Measurements from ENCODE around the gene BCKDHB. TPM values are rescaled to one million over a fixed set of nuclear protein-coding genes. Genes with fewer than 3 reads are reported as not detected.

Gene BCKDHB
- total and polyA plus RNA-seq, 2 of the 4 experiments (the other 2 are of a cell fraction) = 11.2 to 11.8 TPM

GRCh38 chr6:80282913-80283554 lies 176.6 kb downstream of the BCKDHB start:
- H3K4ac ChIP-seq (ENCODE audit: low read depth, low read length) = no peak overlapping the region
- ATAC-seq (ENCODE audit: low read depth) = no peak
- TF ChIP-seq CEBPB (IDR thresholded peaks at IDR 0.05; ENCODE audit: low read depth, low read length) (no peak), FOS (IDR thresholded peaks at IDR 0.05; ENCODE audit: low read depth, low read length) (no peak), POLR2A (IDR thresholded peaks at IDR 0.05; ENCODE audit: low read depth, low read length) (no peak), MAFK (IDR thresholded peaks at IDR 0.05; ENCODE audit: low read depth, low read length) (no peak), MXI1 (IDR thresholded peaks at IDR 0.05; ENCODE audit: borderline replicate concordance, low read depth, low read length) (no peak), NFE2L2 (IDR thresholded peaks at IDR 0.05; ENCODE audit: low read depth, low read length) (no peak), CHD1 (IDR thresholded peaks at IDR 0.05; ENCODE audit: low read depth, low read length) (no peak), USF2 (IDR thresholded peaks at IDR 0.05; ENCODE audit: low read depth, low read length) (no peak), ELK1 (IDR thresholded peaks at IDR 0.05; ENCODE audit: borderline replicate concordance, low read depth, low read length) (no peak), MAZ (IDR thresholded peaks at IDR 0.05; ENCODE audit: borderline replicate concordance, low read depth, low read length) (no peak), RAD21 (IDR thresholded peaks at IDR 0.05; ENCODE audit: low read length) (no peak), BHLHE40 (IDR thresholded peaks at IDR 0.05; ENCODE audit: low read depth, low read length) (no peak), SMC3 (IDR thresholded peaks at IDR 0.05; ENCODE audit: low read depth, low read length) (no peak), RFX5 (IDR thresholded peaks at IDR 0.05; ENCODE audit: low read depth, low read length) (no peak), RCOR1 (IDR thresholded peaks at IDR 0.05; ENCODE audit: insufficient replicate concordance, low read length) (no peak), CTCF (conservative IDR thresholded peaks at IDR 0.05; ENCODE audit: low read depth, low read length) (no peak)
- DNase-seq = no peak
- no peaks in the 10 kb centered on the region for H3K9me3 ChIP-seq (ENCODE audit: control insufficient read depth, insufficient read depth, low read length)
- H3K4me1 ChIP-seq (ENCODE audit: control insufficient read depth, insufficient read depth, low read length) = 0 out of 2 replicates have a peak, but pooled peaks cover 2% of the 10 kb centered on the region
- H3K23ac ChIP-seq (ENCODE audit: low read depth, low read length) = no peak overlapping the region
- WGBS, 2 experiments (ENCODE audit: extremely low coverage in 2 of 2, insufficient read length in 1 of 2) = no CpG with 5 or more reads among the region's 2 CpGs
- in situ Hi-C loops (cut with MboI; ENCODE audit: low sequenced_read_pairs) (no loop called here), intact Hi-C loops (cut with micrococcal nuclease) (no loop called here), dilution Hi-C loops (cut with HindIII; ENCODE audit: low sequenced_read_pairs, unreplicated experiment) (no loop called here)
- H2BK120ac ChIP-seq (ENCODE audit: low read depth, low read length) = no peak overlapping the region
- ChIA-PET POLR2A (ENCODE audit: unreplicated experiment) (no interaction called here), CTCF (interaction anchor here (0.6 kb wide), 1 partner anchor 891 kb away, joined by 3 read pairs; no protein-coding TSS in a partner anchor)
- H2AK5ac ChIP-seq (ENCODE audit: low read depth, low read length) = no peak overlapping the region
- H2AFZ ChIP-seq (replicated peaks; ENCODE audit: low read length, poor library complexity) = no peak overlapping the region
- H3K14ac ChIP-seq (replicated peaks; ENCODE audit: low read depth, low read length) = no peak overlapping the region
- no peak overlapping the region for H3K4me2 ChIP-seq (ENCODE audit: low read depth, low read length)
- no peak overlapping the region for H3K27ac ChIP-seq (ENCODE audit: insufficient read depth, low read length)
- H3K18ac ChIP-seq (ENCODE audit: low read depth, low read length) = no peak overlapping the region
- H2BK15ac ChIP-seq (ENCODE audit: low read depth, low read length) = no peak overlapping the region
- H3K56ac ChIP-seq (ENCODE audit: extremely low read depth, insufficient read depth, low read length) = no peak overlapping the region
- H2BK5ac ChIP-seq (ENCODE audit: low read depth, low read length, poor library complexity, severe bottlenecking) = no peak overlapping the region
- no peak overlapping the region for H4K5ac ChIP-seq (ENCODE audit: low read depth, low read length)
- H4K20me1 ChIP-seq (ENCODE audit: insufficient read depth, low read length) = no peaks in the 10 kb centered on the region
- no peak overlapping the region for H2BK20ac ChIP-seq (ENCODE audit: low read depth, low read length)
- H4K91ac ChIP-seq (ENCODE audit: insufficient read depth, low read depth, low read length) = no peak overlapping the region
- no peaks in the 10 kb centered on the region for H3K27me3 ChIP-seq (ENCODE audit: control insufficient read depth, insufficient read depth, low read length)
- no peak overlapping the region for H4K8ac ChIP-seq (ENCODE audit: low read depth in 2 of 2, low read length in 2 of 2)
- no peaks in the 10 kb centered on the region for H3K9me1 ChIP-seq (ENCODE audit: insufficient read depth, low read length)
- no peak overlapping the region for H3K9ac ChIP-seq (ENCODE audit: low read depth, low read length)
- H3K36me3 ChIP-seq (ENCODE audit: control insufficient read depth, insufficient read depth, low read length) = no peaks in the 10 kb centered on the region
- no peak overlapping the region for H2AK9ac ChIP-seq (replicated peaks; ENCODE audit: low read depth, low read length, poor library complexity)
- H3K4me3 ChIP-seq (ENCODE audit: insufficient read depth, low read depth, low read length) = no peak overlapping the region
- BruUV-seq (replicated peaks) = no TSS peak
- no peaks in the 10 kb centered on the region for H3K79me1 ChIP-seq (ENCODE audit: low read depth in 1 of 2, low read length in 2 of 2)

Data from IMR-90 (cell line).